Measurements from ENCODE around the gene KRT4.
"Not testable (repeated sequence)": the region's sequence is repeated elsewhere in the genome, so short reads cannot be mapped to it uniquely, and the experiment has no call there.

Gene KRT4

GRCh38 chr12:52769354-52769753 lies 44.6 kb downstream of the KRT4 start:
- no peaks in the 10 kb centered on the region for H3K27me3 ChIP-seq (ENCODE audit: control insufficient read depth in 1 of 2, insufficient read depth in 2 of 2, low read length in 2 of 2)
- no peak overlapping the region for H3K4me3 ChIP-seq (ENCODE audit: low read length in 2 of 2)
- H3K36me3 ChIP-seq (ENCODE audit: control insufficient read depth in 2 of 2, insufficient read depth in 2 of 2, low read length in 2 of 2) = no peaks in the 10 kb centered on the region
- H3K9me3 ChIP-seq (ENCODE audit: control insufficient read depth in 2 of 2, low read length in 2 of 2) = no peaks in the 10 kb centered on the region
- H3K4me1 ChIP-seq (ENCODE audit: control insufficient read depth, insufficient read depth, low read length) = no peaks in the 10 kb centered on the region
- no peak overlapping the region for H3K27ac ChIP-seq (ENCODE audit: low read length)
- no peak overlapping the region for H3K9ac ChIP-seq (ENCODE audit: low read length in 2 of 2)

GRCh38 chr12:52768479-52769200 lies 45.3 kb downstream of the KRT4 start:
- Histone ChIP-seq H3K27ac (ENCODE audit: low read length) (no peak overlapping the region), H3K4me1 (ENCODE audit: control insufficient read depth, insufficient read depth, low read length) (no peaks in the 10 kb centered on the region), H3K27me3 (ENCODE audit: control insufficient read depth in 1 of 2, insufficient read depth in 2 of 2, low read length in 2 of 2) (no peaks in the 10 kb centered on the region), H3K4me3 (ENCODE audit: low read length in 2 of 2) (no peak overlapping the region), H3K36me3 (ENCODE audit: control insufficient read depth in 2 of 2, insufficient read depth in 2 of 2, low read length in 2 of 2) (no peaks in the 10 kb centered on the region), H3K9ac (ENCODE audit: low read length in 2 of 2) (no peak overlapping the region), H3K9me3 (ENCODE audit: control insufficient read depth in 2 of 2, low read length in 2 of 2) (no peaks in the 10 kb centered on the region)

- Histone ChIP-seq H3K4me1 (ENCODE audit: control insufficient read depth, insufficient read depth, low read length) (no peaks in the 10 kb centered on the region), H3K9me3 (ENCODE audit: control insufficient read depth in 2 of 2, low read length in 2 of 2) (no peaks in the 10 kb centered on the region), H3K27ac (ENCODE audit: low read length) (no peak overlapping the region), H3K4me3 (ENCODE audit: low read length in 2 of 2) (no peak overlapping the region), H3K9ac (ENCODE audit: low read length in 2 of 2) (no peak overlapping the region), H3K36me3 (ENCODE audit: control insufficient read depth in 2 of 2, insufficient read depth in 2 of 2, low read length in 2 of 2) (no peaks in the 10 kb centered on the region), H3K27me3 (ENCODE audit: control insufficient read depth in 1 of 2, insufficient read depth in 2 of 2, low read length in 2 of 2) (no peaks in the 10 kb centered on the region)
Measured at GRCh38 chr12:52767427-52767826, 46.5 kb downstream of the KRT4 start.

GRCh38 chr12:52767020-52767379 lies 46.9 kb downstream of the KRT4 start:
- no peak overlapping the region for H3K27ac ChIP-seq (ENCODE audit: low read length)
- H3K9ac ChIP-seq (ENCODE audit: low read length in 2 of 2) = no peak overlapping the region

GRCh38 chr12:52766351-52767019 lies 47.4 kb downstream of the KRT4 start:
- Histone ChIP-seq H3K36me3 (ENCODE audit: control insufficient read depth in 2 of 2, insufficient read depth in 2 of 2, low read length in 2 of 2) (no peaks in the 10 kb centered on the region), H3K9ac (ENCODE audit: low read length in 2 of 2) (no peak overlapping the region)

More at GRCh38 chr12:52767020-52767379, 46.9 kb downstream of the KRT4 start:
- Histone ChIP-seq H3K4me3 (ENCODE audit: low read length in 2 of 2) (no peak overlapping the region), H3K9me3 (ENCODE audit: control insufficient read depth in 2 of 2, low read length in 2 of 2) (peaks cover 1 to 2% of the 10 kb centered on the region in 2 donors), H3K4me1 (ENCODE audit: control insufficient read depth, insufficient read depth, low read length) (no peaks in the 10 kb centered on the region), H3K27me3 (ENCODE audit: control insufficient read depth in 1 of 2, insufficient read depth in 2 of 2, low read length in 2 of 2) (no peaks in the 10 kb centered on the region), H3K36me3 (ENCODE audit: control insufficient read depth in 2 of 2, insufficient read depth in 2 of 2, low read length in 2 of 2) (no peaks in the 10 kb centered on the region)

GRCh38 chr12:52765702-52766101 lies 48.2 kb downstream of the KRT4 start:
- peaks cover 5% of the 10 kb centered on the region in 2 donors for H3K9me3 ChIP-seq (ENCODE audit: control insufficient read depth in 2 of 2, low read length in 2 of 2)
- no peaks in the 10 kb centered on the region for H3K27me3 ChIP-seq (ENCODE audit: control insufficient read depth in 1 of 2, insufficient read depth in 2 of 2, low read length in 2 of 2)
- H3K4me1 ChIP-seq (ENCODE audit: control insufficient read depth, insufficient read depth, low read length) = no peaks in the 10 kb centered on the region

More at GRCh38 chr12:52766351-52767019, 47.4 kb downstream of the KRT4 start:
- Histone ChIP-seq H3K4me3 (ENCODE audit: low read length in 2 of 2) (no peak overlapping the region), H3K27me3 (ENCODE audit: control insufficient read depth in 1 of 2, insufficient read depth in 2 of 2, low read length in 2 of 2) (no peaks in the 10 kb centered on the region), H3K9me3 (ENCODE audit: control insufficient read depth in 2 of 2, low read length in 2 of 2) (peaks cover 5% of the 10 kb centered on the region in 2 donors), H3K4me1 (ENCODE audit: control insufficient read depth, insufficient read depth, low read length) (no peaks in the 10 kb centered on the region), H3K27ac (ENCODE audit: low read length) (no peak overlapping the region)

GRCh38 chr12:52763991-52764390 lies 49.9 kb downstream of the KRT4 start:
- Histone ChIP-seq H3K36me3 (ENCODE audit: control insufficient read depth in 2 of 2, insufficient read depth in 2 of 2, low read length in 2 of 2) (no peaks in the 10 kb centered on the region), H3K27ac (ENCODE audit: low read length) (no peak overlapping the region), H3K9me3 (ENCODE audit: control insufficient read depth in 2 of 2, low read length in 2 of 2) (peaks cover 5 to 10% of the 10 kb centered on the region in 2 donors), H3K4me1 (ENCODE audit: control insufficient read depth, insufficient read depth, low read length) (no peaks in the 10 kb centered on the region), H3K4me3 (ENCODE audit: low read length in 2 of 2) (no peak overlapping the region), H3K27me3 (ENCODE audit: control insufficient read depth in 1 of 2, insufficient read depth in 2 of 2, low read length in 2 of 2) (no peaks in the 10 kb centered on the region), H3K9ac (ENCODE audit: low read length in 2 of 2) (no peak overlapping the region)

More at GRCh38 chr12:52765702-52766101, 48.2 kb downstream of the KRT4 start:
- H3K27ac ChIP-seq (ENCODE audit: low read length) = no peak overlapping the region
- H3K36me3 ChIP-seq (ENCODE audit: control insufficient read depth in 2 of 2, insufficient read depth in 2 of 2, low read length in 2 of 2) = no peaks in the 10 kb centered on the region
- no peak overlapping the region for H3K9ac ChIP-seq (ENCODE audit: low read length in 2 of 2)
- no peak overlapping the region for H3K4me3 ChIP-seq (ENCODE audit: low read length in 2 of 2)

- H3K4me1 ChIP-seq (ENCODE audit: control insufficient read depth, insufficient read depth, low read length) = no peaks in the 10 kb centered on the region
- no peak overlapping the region for H3K9ac ChIP-seq (ENCODE audit: low read length in 2 of 2)
- H3K4me3 ChIP-seq (ENCODE audit: low read length in 2 of 2) = no peak overlapping the region
- peaks cover 7 to 10% of the 10 kb centered on the region in 2 donors for H3K9me3 ChIP-seq (ENCODE audit: control insufficient read depth in 2 of 2, low read length in 2 of 2)
- H3K27me3 ChIP-seq (ENCODE audit: control insufficient read depth in 1 of 2, insufficient read depth in 2 of 2, low read length in 2 of 2) = no peaks in the 10 kb centered on the region
- no peaks in the 10 kb centered on the region for H3K36me3 ChIP-seq (ENCODE audit: control insufficient read depth in 2 of 2, insufficient read depth in 2 of 2, low read length in 2 of 2)
- no peak overlapping the region for H3K27ac ChIP-seq (ENCODE audit: low read length)
Measured at GRCh38 chr12:52763036-52763659, 50.8 kb downstream of the KRT4 start.

- H3K36me3 ChIP-seq (ENCODE audit: control insufficient read depth in 2 of 2, insufficient read depth in 2 of 2, low read length in 2 of 2) = no peaks in the 10 kb centered on the region
- no peak overlapping the region for H3K27ac ChIP-seq (ENCODE audit: low read length)
- H3K9ac ChIP-seq (ENCODE audit: low read length in 2 of 2) = no peak overlapping the region
- no peaks in the 10 kb centered on the region for H3K4me1 ChIP-seq (ENCODE audit: control insufficient read depth, insufficient read depth, low read length)
- H3K4me3 ChIP-seq (ENCODE audit: low read length in 2 of 2) = no peak overlapping the region
- H3K9me3 ChIP-seq (ENCODE audit: control insufficient read depth in 2 of 2, low read length in 2 of 2) = peaks cover 10% of the 10 kb centered on the region in 2 donors
- peaks cover 0 to 4% of the 10 kb centered on the region in 2 donors for H3K27me3 ChIP-seq (ENCODE audit: control insufficient read depth in 1 of 2, insufficient read depth in 2 of 2, low read length in 2 of 2)
Measured at GRCh38 chr12:52761802-52762201, 52.1 kb downstream of the KRT4 start.

GRCh38 chr12:52761218-52761617 lies 52.7 kb downstream of the KRT4 start:
- not testable (repeated sequence) for H3K4me3 ChIP-seq (ENCODE audit: low read length in 2 of 2); H3K9me3 ChIP-seq (ENCODE audit: control insufficient read depth in 2 of 2, low read length in 2 of 2); H3K9ac ChIP-seq (ENCODE audit: low read length in 2 of 2); H3K36me3 ChIP-seq (ENCODE audit: control insufficient read depth in 2 of 2, insufficient read depth in 2 of 2, low read length in 2 of 2); H3K4me1 ChIP-seq (ENCODE audit: control insufficient read depth, insufficient read depth, low read length); H3K27ac ChIP-seq (ENCODE audit: low read length); H3K27me3 ChIP-seq (ENCODE audit: control insufficient read depth in 1 of 2, insufficient read depth in 2 of 2, low read length in 2 of 2)
